Mesothelial cell of epicardium (in vitro differentiated cells): ENCODE data around the gene CCBE1. TPM values are rescaled to one million over a fixed set of nuclear protein-coding genes. Genes with fewer than 3 reads are reported as not detected.

Experiments used
- DNase-seq, 2 experiments: peaks; one replicate each; pipeline ENCODE4 v3.0.0; 2021; ENCODE audit warnings: low spot score in 2 of 2; ENCODE audit not compliant: unreplicated experiment in 2 of 2
- H3K27ac Mint-ChIP-seq: 2 replicates; pipeline ENCODE4 v1.8.0; 2021; ENCODE audit warnings: mixed read lengths
- H3K27me3 Mint-ChIP-seq: 2 replicates; pipeline ENCODE4 v1.8.0; 2021; ENCODE audit warnings: low read depth, mixed read lengths
- H3K36me3 Mint-ChIP-seq: 2 replicates; pipeline ENCODE4 v1.8.0; 2021; ENCODE audit warnings: mixed read lengths
- H3K4me1 Mint-ChIP-seq: 2 replicates; pipeline ENCODE4 v1.8.0; 2021; ENCODE audit warnings: mixed read lengths
- H3K4me3 Mint-ChIP-seq: 2 replicates; pipeline ENCODE4 v1.8.0; 2021; ENCODE audit warnings: mild to moderate bottlenecking, moderate library complexity, mixed read lengths
- H3K9me3 Mint-ChIP-seq: 2 replicates; pipeline ENCODE4 v1.8.0; 2021; ENCODE audit warnings: mixed read lengths
- CTCF ChIP-seq: fragments of 200-600 bp; sonication (generic); IDR thresholded peaks from one replicate; pipeline ENCODE4 v1.5.0; 2021; ENCODE audit warnings: antibody characterized with exemption; ENCODE audit not compliant: unreplicated experiment
- total RNA-seq: library from RNA; stranded (reverse); gene quantifications from 3 replicates; pipeline ENCODE4 v1.2.1, GENCODE V29; 2021

Gene CCBE1
- total RNA-seq, 1 donor from 2014 or later: 71.1 TPM

GRCh38 chr18:59729781-59730180, 32.6 kb upstream of the CCBE1 start:
- no peak for DNase-seq
- Mint-ChIP-seq H3K4me1 (no peaks in the 10 kb centered on the region), H3K9me3 (no peaks in the 10 kb centered on the region), H3K27me3 (peaks cover 13% of the 10 kb centered on the region), H3K4me3 (no peak overlapping the region), H3K36me3 (no peaks in the 10 kb centered on the region), H3K27ac (no peak overlapping the region)
- TF ChIP-seq CTCF: no peak

- Mint-ChIP-seq H3K4me3 (no peak overlapping the region), H3K9me3 (no peaks in the 10 kb centered on the region), H3K27ac (no peak overlapping the region), H3K27me3 (peaks cover 13% of the 10 kb centered on the region), H3K4me1 (no peaks in the 10 kb centered on the region), H3K36me3 (no peaks in the 10 kb centered on the region)
- DNase-seq: no peak
- no peak for TF ChIP-seq CTCF
Measured at GRCh38 chr18:59728816-59729215, 31.6 kb upstream of the CCBE1 start.

- H3K9me3 Mint-ChIP-seq: peaks cover 4% of the 10 kb centered on the region
- peaks cover 7% of the 10 kb centered on the region for H3K4me1 Mint-ChIP-seq
- H3K27me3 Mint-ChIP-seq: peaks cover 9% of the 10 kb centered on the region
- no peak overlapping the region for H3K4me3 Mint-ChIP-seq
- H3K27ac Mint-ChIP-seq: no peak overlapping the region
- no peaks in the 10 kb centered on the region for H3K36me3 Mint-ChIP-seq
- DNase-seq: no peak
- TF ChIP-seq CTCF: no peak
Measured at GRCh38 chr18:59725142-59725541, 27.9 kb upstream of the CCBE1 start.

- H3K27ac Mint-ChIP-seq: no peak overlapping the region
- no peaks in the 10 kb centered on the region for H3K36me3 Mint-ChIP-seq
- TF ChIP-seq CTCF: no peak
- peaks cover 7% of the 10 kb centered on the region for H3K4me1 Mint-ChIP-seq
- H3K9me3 Mint-ChIP-seq: peaks cover 4% of the 10 kb centered on the region
- H3K27me3 Mint-ChIP-seq: peaks cover 12% of the 10 kb centered on the region
- H3K4me3 Mint-ChIP-seq: no peak overlapping the region
- DNase-seq: no peak
Measured at GRCh38 chr18:59724103-59724502, 26.9 kb upstream of the CCBE1 start.

- TF ChIP-seq CTCF: no peak
- Mint-ChIP-seq H3K4me1 (peaks cover 11% of the 10 kb centered on the region), H3K27me3 (peaks cover 21% of the 10 kb centered on the region), H3K27ac (no peak overlapping the region), H3K36me3 (no peaks in the 10 kb centered on the region), H3K4me3 (no peak overlapping the region), H3K9me3 (peaks cover 4% of the 10 kb centered on the region)
- DNase-seq: no peak
Measured at GRCh38 chr18:59721931-59722330, 24.7 kb upstream of the CCBE1 start.

- Mint-ChIP-seq H3K9me3 (peaks cover 4% of the 10 kb centered on the region), H3K27ac (peak overlapping the region; percentile 18), H3K4me3 (no peak overlapping the region), H3K4me1 (peaks cover 11% of the 10 kb centered on the region), H3K36me3 (no peaks in the 10 kb centered on the region), H3K27me3 (peaks cover 21% of the 10 kb centered on the region)
- no peak for DNase-seq
- TF ChIP-seq CTCF: no peak
Measured at GRCh38 chr18:59721211-59721610, 24.0 kb upstream of the CCBE1 start.
